HL-60 (cell line): ENCODE data around the gene CEP162.
A peak's percentile ranks its signal among the peaks of the same experiment; 100 is the strongest.

Experiments
- DNase-seq, 2 experiments: peaks; one replicate each; pipeline ENCODE4 v3.0.0-alpha.2; 2010 to 2020; ENCODE audit warnings: low read depth in 1 of 2, low spot score in 1 of 2
- H3K27ac ChIP-seq: fragments of 250-450 bp; sonication (Bioruptor Pico); replicated peaks from 2 replicates; pipeline ENCODE4 v1.5.1; 2020; ENCODE audit warnings: mild to moderate bottlenecking, moderate library complexity
- H3K27me3 ChIP-seq: fragments of 250-450 bp; sonication (Bioruptor Pico); 2 replicates; pipeline ENCODE4 v1.5.1; 2021; ENCODE audit warnings: mild to moderate bottlenecking, moderate library complexity; ENCODE audit not compliant: insufficient read depth, poor library complexity, severe bottlenecking
- H3K4me3 ChIP-seq: replicated peaks from 2 replicates; pipeline ENCODE4 v1.5.1; 2011; ENCODE audit warnings: mild to moderate bottlenecking, control low read depth, low read length; ENCODE audit not compliant: insufficient read depth
- GABPA ChIP-seq: IDR thresholded peaks from 2 replicates; pipeline ENCODE4 v1.6.1; 2012; ENCODE audit warnings: low read depth
- POLR2AphosphoS5 ChIP-seq: IDR thresholded peaks from 2 replicates; pipeline ENCODE4 v1.6.1; 2012; ENCODE audit warnings: low read depth
- SPI1 ChIP-seq: IDR thresholded peaks from 2 replicates; pipeline ENCODE4 v1.6.1; 2012; ENCODE audit warnings: low read depth, mild to moderate bottlenecking, borderline replicate concordance
- TF ChIP-seq, protein P1 (sequence below): IDR thresholded peaks from one replicate; pipeline ENCODE4 v1.5.1; 2011; ENCODE audit warnings: low read length, control low read depth, inconsistent platforms; ENCODE audit not compliant: insufficient read depth
- TF ChIP-seq, protein P2 (sequence below): IDR thresholded peaks from 2 replicates; pipeline ENCODE4 v1.6.1; 2012; ENCODE audit warnings: low read depth; ENCODE audit not compliant: insufficient replicate concordance

The CEP162 gene

GRCh38 chr6:84103029-84103428 lies 124.4 kb downstream of the CEP162 start:
- no peak overlapping the region for H3K27ac ChIP-seq
- no peak overlapping the region for H3K4me3 ChIP-seq
- no peak for DNase-seq
- TF ChIP-seq, protein P1, sequence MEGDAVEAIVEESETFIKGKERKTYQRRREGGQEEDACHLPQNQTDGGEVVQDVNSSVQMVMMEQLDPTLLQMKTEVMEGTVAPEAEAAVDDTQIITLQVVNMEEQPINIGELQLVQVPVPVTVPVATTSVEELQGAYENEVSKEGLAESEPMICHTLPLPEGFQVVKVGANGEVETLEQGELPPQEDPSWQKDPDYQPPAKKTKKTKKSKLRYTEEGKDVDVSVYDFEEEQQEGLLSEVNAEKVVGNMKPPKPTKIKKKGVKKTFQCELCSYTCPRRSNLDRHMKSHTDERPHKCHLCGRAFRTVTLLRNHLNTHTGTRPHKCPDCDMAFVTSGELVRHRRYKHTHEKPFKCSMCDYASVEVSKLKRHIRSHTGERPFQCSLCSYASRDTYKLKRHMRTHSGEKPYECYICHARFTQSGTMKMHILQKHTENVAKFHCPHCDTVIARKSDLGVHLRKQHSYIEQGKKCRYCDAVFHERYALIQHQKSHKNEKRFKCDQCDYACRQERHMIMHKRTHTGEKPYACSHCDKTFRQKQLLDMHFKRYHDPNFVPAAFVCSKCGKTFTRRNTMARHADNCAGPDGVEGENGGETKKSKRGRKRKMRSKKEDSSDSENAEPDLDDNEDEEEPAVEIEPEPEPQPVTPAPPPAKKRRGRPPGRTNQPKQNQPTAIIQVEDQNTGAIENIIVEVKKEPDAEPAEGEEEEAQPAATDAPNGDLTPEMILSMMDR, result no peak
- TF ChIP-seq GABPA (no peak), POLR2AphosphoS5 (no peak), SPI1 (no peak)
- TF ChIP-seq, protein P2, sequence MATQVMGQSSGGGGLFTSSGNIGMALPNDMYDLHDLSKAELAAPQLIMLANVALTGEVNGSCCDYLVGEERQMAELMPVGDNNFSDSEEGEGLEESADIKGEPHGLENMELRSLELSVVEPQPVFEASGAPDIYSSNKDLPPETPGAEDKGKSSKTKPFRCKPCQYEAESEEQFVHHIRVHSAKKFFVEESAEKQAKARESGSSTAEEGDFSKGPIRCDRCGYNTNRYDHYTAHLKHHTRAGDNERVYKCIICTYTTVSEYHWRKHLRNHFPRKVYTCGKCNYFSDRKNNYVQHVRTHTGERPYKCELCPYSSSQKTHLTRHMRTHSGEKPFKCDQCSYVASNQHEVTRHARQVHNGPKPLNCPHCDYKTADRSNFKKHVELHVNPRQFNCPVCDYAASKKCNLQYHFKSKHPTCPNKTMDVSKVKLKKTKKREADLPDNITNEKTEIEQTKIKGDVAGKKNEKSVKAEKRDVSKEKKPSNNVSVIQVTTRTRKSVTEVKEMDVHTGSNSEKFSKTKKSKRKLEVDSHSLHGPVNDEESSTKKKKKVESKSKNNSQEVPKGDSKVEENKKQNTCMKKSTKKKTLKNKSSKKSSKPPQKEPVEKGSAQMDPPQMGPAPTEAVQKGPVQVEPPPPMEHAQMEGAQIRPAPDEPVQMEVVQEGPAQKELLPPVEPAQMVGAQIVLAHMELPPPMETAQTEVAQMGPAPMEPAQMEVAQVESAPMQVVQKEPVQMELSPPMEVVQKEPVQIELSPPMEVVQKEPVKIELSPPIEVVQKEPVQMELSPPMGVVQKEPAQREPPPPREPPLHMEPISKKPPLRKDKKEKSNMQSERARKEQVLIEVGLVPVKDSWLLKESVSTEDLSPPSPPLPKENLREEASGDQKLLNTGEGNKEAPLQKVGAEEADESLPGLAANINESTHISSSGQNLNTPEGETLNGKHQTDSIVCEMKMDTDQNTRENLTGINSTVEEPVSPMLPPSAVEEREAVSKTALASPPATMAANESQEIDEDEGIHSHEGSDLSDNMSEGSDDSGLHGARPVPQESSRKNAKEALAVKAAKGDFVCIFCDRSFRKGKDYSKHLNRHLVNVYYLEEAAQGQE, result no peak
- no peaks in the 10 kb centered on the region for H3K27me3 ChIP-seq

DNA sequence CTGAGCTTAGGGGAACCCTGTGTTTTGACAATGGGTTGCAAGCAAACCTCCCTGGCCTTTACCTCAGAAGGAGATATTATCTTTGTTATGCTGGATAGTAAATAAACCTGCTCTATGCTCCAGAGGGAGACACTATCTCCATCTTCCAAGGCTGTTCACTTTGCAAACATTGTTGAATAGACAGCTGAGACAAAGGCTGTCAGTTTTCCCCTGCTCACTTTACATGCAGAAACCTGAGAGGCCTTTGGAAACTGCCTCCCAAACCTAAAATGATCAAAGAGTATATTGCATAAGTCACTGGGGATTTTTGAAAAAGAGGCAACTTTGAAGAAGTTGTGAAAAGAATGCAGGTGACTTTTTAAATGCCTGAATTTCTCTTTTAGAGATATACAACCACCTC lies 132.3 kb downstream of the CEP162 start:
- peak in 1 of 2 experiments; percentile 11 for DNase-seq
- peak overlapping the region; percentile 85 for H3K27ac ChIP-seq
- no peak overlapping the region for H3K4me3 ChIP-seq
- no peaks in the 10 kb centered on the region for H3K27me3 ChIP-seq
- no peak for TF ChIP-seq POLR2AphosphoS5
- no peak for TF ChIP-seq SPI1
- TF ChIP-seq, protein P1, result no peak
- no peak for TF ChIP-seq GABPA
- TF ChIP-seq, protein P2, result no peak

DNA sequence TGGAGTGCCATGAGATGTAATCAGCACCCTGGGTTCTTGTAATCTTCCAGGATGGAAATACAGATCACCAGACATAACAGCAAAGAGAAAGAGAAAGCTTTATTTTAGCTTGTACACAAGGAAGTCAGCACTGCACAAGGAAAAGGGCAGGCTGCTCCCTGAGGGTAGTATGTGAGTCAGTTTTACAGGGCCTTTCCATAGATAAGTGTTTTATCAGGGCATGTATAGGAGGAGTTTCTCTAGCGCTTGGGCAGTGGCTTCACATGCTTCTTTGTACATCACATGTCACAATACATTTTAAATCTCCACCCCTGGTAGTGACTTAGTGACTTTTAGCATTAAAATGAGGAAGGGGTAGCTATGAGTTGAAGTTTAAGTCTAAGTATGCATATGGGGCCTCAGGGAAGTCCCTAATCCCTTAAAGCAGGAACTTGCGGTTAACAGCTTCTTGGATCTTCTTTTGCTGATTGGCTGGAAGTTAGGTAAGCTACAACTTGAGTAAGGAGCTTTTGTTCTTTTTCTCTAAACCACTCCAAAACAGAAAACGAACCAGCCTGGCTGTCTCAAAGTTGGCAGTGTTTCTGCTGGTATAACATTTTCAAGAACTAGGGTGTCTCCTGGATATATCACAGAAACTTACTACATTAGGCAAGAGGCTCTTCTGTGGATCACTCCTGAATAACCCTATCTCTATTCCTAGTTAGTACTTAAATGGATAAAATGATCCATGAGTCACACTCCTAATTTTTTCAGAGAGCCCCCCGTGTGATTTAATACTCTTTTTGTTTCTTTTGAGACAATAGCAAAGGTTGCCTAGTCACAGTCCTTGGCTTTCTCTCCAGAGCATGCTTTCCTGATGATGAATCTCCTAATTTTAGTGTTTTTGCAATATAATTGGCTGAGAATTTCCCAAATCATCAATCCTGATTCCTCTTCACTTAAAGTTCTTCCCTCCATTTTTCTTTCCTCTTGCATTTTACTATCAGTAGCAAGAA lies 133.7 kb downstream of the CEP162 start:
- TF ChIP-seq SPI1 (peak; percentile 95), POLR2AphosphoS5 (peak; percentile 38; the same call in 1 of the 2 replicates), GABPA (no peak)
- TF ChIP-seq, protein P1, result no peak
- TF ChIP-seq, protein P2, result peak; percentile 14
- no peaks in the 10 kb centered on the region for H3K27me3 ChIP-seq
- peak overlapping the region; percentile 85 for H3K27ac ChIP-seq
- H3K4me3 ChIP-seq, result no peak overlapping the region
- DNase-seq, result peak; percentile 83 to 93
